GM10847 (cell line): Measurements from ENCODE around the gene GNB1L.

Experiments used
- POLR2A ChIP-seq: IDR thresholded peaks from 2 replicates; pipeline ENCODE4 v1.6.1; 2011; ENCODE audit not compliant: insufficient read length; ENCODE audit errors: extremely low read depth

GNB1L gene

DNA sequence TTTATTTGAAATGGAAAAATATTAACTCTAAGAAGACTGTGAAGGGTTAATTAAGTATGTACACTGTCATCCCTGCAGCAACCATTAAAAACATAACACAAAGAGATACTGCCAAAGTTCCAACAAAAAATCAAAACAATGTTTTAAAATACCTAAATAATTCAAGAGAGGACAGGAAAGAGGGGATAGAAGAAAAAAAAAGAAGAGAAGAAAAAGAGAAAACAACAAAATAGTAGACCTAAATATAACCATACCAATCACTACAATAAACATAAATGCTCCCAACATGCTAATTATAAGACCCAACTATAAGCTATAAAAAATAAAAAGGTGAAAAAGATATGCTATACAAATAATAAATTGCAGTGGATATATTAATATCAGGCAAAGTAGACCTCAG lies 20.1 kb downstream of the GNB1L start:
- TF ChIP-seq POLR2A = no peak

DNA sequence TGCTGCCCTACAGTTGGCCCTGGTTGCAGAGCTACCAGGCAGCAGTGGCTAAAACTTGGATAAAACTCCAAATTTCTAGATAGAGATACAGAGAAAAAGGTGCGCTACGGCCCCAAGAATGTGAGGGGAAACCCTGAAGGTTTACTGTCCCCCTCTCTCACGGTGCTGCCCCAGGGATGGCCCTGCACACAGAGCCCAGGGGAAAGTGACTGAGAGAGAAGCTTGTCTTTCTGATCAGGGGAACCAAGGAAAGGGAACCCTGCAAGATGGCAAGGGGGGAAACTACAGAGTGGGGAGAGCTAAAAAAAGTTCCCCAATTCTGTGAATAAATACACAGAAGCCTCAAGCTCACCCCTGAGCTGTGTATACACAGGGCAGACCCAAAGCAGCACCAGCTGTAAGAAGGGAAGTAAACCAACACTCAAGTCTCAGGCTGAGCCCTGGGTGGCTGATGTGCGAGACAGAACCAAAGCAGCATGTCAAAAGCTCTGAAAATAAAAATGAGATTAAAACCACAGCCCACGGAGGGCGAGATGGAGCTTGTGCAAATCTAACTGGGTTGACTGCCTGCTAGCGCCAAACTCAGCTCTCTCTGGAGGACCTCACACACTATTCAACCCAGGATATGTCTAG lies 22.1 kb downstream of the GNB1L start:
- no peak for TF ChIP-seq POLR2A

DNA sequence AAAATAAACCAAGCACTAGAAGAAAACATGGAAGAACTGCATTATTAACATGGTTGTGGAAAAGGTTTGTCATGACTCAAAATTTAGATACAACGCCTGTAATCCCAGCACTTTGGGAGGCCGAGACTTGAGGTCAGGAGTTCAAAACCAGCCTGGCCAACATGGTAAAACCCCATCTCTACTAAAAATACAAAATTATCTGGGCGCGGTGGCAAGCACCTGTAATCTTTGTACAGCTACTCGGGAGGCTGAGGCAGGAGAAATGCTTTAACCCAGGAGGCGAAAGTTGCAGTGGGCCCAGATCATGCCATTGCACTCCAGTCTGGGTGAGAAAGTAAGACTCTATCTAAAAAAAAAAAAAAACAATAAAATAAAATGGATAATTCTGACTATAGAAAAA lies 23.7 kb downstream of the GNB1L start:
- no peak for TF ChIP-seq POLR2A

DNA sequence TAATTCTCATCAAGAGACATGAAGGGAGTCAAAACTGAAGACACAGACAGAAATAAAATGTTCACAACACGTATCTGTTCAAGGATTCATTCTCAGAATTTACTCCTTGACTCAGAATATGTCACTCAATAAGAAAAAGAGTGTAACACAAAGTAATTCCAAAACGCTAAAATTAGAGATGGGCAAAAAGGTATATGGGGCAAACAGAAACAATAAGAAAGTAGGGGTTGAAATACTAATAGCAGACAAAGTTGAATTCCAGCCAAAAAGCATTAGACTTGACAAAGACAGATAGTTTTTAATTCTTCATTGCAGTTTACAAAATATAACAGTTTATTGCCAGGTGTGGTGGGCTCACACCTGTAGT lies 26.7 kb downstream of the GNB1L start:
- TF ChIP-seq POLR2A = no peak

DNA sequence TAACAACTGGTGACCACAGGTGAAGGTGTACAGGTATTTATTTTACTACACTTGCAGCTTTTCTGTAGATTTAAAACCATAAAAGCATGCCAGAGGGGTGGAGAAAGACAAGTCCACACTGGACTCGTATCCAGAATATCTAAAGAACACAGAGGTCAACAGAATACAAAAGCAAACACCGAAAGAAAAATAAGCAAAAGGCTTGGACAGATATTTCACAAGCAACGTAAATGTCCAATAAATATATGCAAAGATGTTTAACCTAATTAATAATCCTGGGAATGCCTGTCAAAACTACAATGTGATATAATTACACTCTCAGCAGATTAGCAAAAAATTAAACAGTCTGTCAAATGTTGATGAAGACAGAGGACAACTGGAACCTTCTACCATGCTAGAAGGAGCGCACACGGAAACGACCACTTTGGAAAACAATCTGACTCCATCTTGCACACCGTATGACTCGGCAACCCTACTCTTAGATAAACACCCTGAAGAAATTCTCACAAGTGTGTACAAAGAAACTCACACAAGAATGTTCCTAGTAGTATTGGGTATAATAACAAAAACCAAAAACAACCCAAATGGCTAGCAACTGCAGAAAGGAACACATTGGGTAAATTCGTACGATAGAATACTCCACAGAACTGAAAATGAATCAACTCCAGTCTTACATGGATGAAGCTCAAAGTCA lies 27.2 kb downstream of the GNB1L start:
- no peak for TF ChIP-seq POLR2A

DNA sequence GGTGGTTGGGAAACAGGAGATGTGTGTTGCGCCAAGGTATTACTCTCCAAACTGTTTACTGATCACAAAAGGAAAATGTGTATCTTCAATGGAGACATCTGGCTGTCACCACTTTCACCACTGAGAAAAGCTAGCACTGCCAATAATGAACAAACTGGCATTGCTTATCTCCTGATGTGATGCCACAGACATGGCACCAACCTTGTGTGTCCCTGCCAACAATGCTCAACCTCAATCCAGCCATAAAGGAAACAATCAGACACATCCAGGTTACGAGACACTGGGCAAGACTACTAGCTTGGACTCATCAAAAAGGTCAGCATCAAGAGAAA lies 28.1 kb downstream of the GNB1L start:
- TF ChIP-seq POLR2A = no peak

DNA sequence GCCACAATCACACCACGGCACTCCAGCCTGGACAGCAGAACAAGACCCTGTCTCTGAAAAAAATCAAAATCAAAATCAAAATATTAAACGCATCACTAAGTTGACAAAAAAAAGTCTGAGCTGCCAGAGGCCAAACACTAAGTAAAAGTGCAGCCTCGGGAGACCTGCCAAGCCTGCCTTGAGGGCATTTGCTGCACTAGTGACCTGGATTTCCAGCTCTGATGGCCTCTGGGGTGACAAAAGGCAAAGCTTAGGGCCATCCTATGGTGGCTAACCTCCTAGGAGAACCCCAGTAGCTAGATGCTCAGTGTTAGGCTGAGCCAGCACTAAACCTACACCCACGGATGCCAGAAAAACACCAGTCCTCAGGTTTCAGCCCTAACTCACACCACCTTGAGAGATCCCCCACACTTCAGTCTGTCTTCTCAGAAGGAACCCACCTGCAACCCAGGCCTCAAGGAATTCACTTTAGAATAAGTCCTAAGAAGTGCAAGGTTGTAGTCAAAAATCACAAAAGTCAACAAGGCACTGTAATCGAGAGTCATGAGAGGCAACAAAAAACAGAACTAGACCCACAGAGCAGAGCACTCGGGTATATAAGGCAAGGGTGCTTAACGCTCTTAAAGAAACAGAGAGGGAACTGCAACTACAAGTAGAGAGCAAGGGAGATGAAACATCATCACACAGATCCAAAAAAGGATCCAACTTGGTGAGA lies 28.6 kb downstream of the GNB1L start:
- no peak for TF ChIP-seq POLR2A

DNA sequence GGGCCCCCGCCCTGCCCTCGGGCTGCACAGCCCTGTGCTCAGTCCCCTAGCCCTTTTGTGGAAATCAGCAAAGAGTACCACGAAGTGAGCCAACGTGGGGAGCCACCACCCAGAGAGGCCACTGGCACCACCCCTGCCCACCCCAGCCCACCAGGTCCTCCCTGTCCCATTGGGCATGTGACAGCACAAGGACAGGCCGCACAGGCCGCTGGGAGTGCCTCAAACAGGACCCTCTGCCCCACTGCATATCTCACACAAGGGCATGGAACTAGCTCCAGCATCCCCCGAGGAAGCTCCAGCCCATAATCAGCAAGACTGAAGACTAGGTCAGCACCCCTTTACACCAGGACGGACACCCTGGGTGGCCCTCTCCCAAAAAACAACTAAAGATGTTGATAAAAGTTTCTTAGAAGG lies 29.7 kb downstream of the GNB1L start:
- TF ChIP-seq POLR2A = no peak

DNA sequence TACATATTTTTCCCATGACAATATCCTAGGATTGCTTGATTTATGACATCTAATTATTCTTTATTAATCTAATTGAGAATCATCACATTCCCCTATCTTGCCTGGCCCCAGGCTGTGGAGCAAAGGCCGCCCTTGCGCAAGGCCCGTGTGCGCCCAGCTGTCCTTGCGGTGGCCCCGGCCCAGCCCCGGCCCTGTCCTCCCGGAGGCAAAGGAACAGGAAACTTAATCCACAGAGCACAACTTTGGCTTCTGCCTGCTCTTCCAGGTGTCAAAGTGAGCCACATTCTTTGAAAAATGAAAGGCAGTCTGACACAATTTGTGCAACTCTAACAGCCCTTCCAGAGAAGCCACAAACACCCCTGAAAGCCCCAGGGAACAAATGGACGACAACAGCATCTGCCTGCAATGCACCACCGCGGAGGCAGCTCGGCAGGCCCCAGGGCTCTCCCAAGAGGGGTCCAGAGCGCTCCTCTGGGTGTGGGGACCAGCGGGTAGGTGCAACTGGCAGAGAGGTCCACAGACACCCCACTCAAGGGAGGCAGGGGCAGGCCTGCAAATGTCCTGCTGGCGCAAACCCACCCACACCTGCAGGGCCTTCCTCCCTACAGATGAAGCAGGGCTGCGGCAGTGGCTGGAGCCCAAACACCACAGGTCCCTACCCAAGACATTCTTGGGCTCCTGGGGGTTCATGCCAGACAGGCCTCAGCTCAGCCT lies 30.3 kb downstream of the GNB1L start:
- TF ChIP-seq POLR2A = no peak

DNA sequence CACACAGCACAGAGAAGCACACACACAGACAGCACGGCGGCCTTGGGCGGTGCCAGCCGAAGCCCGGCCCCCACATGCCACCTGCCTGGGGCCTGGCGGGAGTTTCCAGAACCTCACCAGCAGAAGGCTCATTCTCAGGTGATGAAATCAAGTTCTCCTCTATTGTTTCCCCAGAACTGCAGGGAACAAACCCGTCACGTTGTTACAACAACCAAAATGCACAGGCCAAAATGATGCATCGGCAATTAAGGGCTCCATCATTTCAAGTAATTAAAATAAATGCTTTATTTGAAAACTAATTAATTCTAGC lies 30.8 kb downstream of the GNB1L start:
- no peak for TF ChIP-seq POLR2A

DNA sequence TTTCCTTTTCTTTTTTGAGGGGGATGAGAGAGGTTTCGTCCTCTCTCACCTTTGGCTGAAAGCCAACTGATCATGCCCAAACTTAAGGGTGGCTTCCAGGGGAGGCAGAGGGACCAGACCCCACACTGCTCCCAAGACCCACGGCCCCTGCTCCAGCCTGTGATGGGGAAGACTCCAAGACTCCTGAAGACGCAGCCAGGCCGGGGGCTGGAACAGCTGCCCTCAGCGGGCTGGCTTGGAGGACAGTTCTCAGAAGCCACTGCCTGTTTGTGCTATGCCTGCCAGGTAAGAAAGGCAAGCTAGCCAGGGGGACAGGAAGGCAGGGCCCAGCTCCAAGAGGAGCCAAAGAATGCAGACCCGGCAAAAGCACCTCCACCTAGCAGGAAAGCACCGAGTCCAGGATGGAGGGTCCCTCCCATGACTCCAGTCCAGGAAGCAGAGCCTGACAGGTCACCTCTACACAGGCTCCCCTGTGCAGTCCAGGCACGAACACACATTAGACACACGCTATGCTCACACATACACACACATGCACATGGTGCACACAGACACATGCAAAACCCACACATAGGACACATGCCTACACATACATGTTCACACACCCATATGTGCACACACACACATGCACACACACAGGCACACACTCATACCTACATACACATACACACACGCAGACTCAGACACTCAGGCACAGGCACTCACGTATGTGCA lies 31.3 kb downstream of the GNB1L start:
- no peak for TF ChIP-seq POLR2A

DNA sequence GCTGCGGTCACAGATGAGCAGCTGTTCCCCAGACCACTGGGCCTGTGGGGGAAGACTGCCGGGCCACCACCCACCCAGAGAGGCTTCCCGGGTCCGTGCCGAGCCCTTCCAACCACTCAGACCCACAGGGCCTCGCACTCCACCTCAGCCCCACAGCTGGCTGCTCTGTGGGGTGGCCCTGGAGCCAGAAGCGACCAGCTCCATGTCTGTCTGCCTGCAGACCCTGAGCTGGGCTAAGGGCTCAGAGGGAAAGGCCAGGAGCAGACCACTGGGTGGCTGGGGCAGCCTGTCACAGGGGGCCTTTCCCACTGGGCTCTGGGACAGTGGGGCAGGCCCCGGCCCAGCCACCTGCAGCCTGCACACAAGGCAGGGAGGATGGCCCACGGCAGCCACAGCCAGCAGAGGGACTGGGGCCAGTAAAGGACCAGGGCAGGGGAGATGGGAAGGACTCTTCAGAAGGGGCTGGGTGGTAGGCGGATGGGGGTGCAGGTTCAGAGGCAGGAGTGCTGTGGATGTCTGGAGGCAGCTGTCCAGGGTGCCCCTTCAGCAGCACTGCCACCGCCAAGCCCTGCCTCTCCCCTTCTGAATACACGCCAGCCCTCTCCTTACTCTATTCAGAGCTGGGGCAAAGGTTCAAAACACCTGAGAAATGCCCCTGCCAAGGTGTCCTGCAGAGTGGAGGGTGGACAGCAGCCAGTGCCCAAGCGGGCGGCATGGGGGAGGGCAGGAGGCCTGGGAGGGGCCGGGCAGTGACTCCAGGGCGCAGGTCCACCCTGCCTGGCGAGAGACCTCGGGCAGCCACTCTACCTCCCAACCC lies 32.2 kb downstream of the GNB1L start:
- TF ChIP-seq POLR2A = no peak

DNA sequence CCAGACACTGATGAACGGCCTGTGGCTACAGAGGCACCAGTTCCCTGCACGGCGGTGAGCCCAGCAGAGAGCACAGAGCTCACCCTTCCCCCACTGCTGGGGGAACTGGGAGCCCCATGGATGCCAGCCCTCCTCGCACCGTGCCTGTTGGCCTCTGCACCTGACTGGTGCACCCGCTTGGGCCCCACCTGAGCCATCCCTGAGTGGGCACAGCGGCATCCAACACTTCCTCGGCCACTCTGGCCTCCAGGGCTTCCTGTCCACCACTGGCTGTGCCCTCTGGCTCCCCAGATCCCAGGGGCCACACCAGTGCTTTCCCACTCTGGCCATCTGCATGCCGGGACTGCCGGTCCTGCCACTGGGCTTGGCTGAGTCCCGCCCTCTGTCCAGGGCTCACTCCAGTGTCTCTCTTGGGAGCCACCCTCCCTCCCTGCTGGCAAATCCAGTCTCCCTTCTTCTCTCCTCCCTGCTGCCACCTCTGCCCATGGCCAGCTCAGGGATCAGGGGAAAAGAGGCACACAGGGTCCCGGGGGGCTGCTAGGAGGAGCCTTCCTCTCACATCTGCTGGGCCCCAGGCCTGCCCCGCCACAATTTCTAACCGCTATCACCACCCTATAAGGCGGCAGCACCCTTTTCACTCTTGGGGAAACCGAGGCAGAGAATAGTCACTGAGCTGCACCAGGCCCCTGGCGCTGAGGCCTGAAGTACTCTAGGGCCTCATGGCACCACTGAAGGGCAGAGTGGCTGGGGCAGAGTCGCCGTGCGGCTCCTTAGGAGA lies 33.0 kb downstream of the GNB1L start:
- no peak for TF ChIP-seq POLR2A
